ENCODE data around the gene SNX27. TPM values are rescaled to one million over a fixed set of nuclear protein-coding genes. Genes with fewer than 3 reads are reported as not detected.

Gene SNX27
- total and polyA plus RNA-seq, 10 of the 15 experiments (the other 5 are each of a cell fraction or from before 2014, with no cell fraction given), result 3.8 to 21.8 (median 12.5) TPM

- TF ChIP-seq IRF5 (IDR thresholded peaks at IDR 0.05; ENCODE audit: borderline replicate concordance) (no peak), RAD51 (IDR thresholded peaks at IDR 0.05) (no peak), CREM (IDR thresholded peaks at IDR 0.05; ENCODE audit: low read depth) (no peak), ZNF274 (IDR thresholded peaks at IDR 0.05; ENCODE audit: insufficient read depth, insufficient read length) (no peak)
Observed at GRCh38 chr1:151615711-151616504, 4.1 kb downstream of the SNX27 start (continued).

- in situ Hi-C loops (cut with MboI) (no loop called here), intact Hi-C loops (cut with micrococcal nuclease; ENCODE audit: unreplicated experiment) (loop anchor here (5.0 kb wide), 1 partner anchor 106 kb away; the partner anchor contains the start of gene RIIAD1)
- H3K79me2 ChIP-seq (ENCODE audit: control insufficient read depth, insufficient read depth, low read length), result peaks cover 22% of the 10 kb centered on the region
- SMC1A ChIA-PET (ENCODE audit: uncharacterized antibody, unreplicated experiment), result interaction anchor here (1.2 to 1.5 kb wide), 2 partner anchors 23 to 228 kb away, joined by 3 read pairs; no protein-coding TSS in a partner anchor
- H3K4me1 ChIP-seq (ENCODE audit: control insufficient read depth, insufficient read depth, low read length), result peaks cover 19% of the 10 kb centered on the region
- no peak overlapping the region for H3K4me3 ChIP-seq
- POLR2A ChIA-PET, result interaction anchor here (1.4 kb wide), 1 partner anchor 21 kb away, joined by 4 read pairs; no protein-coding TSS in a partner anchor
- no peak overlapping the region; the same call in 1 of the 2 replicates for H3K4me2 ChIP-seq (ENCODE audit: control insufficient read depth, insufficient read depth)
- no peaks in the 10 kb centered on the region for H3K36me3 ChIP-seq (ENCODE audit: control insufficient read depth in 2 of 2, insufficient read depth in 2 of 2, low read length in 1 of 2)
- no peaks in the 10 kb centered on the region for H3K9me3 ChIP-seq (replicated peaks; ENCODE audit: control insufficient read depth, insufficient read depth, low read length)
- RAD21 ChIA-PET (ENCODE audit: unreplicated experiment), result no interaction called here
- no peaks in the 10 kb centered on the region for H3K27me3 ChIP-seq (replicated peaks in 1 of 2; ENCODE audit: control insufficient read depth in 2 of 2, insufficient read depth in 2 of 2, low read length in 1 of 2)
- H3K27ac ChIP-seq (ENCODE audit: control insufficient read depth, insufficient read depth), result no peak overlapping the region
- DNase-seq (ENCODE audit: low read depth, low spot score) (no peak), FAIRE-seq (no peak), ATAC-seq (no peak)
- BruUV-seq (replicated peaks), result no TSS peak
- 85% methylated on average over 3 of the region's 3 CpGs for WGBS (ENCODE audit: insufficient coverage, insufficient replicate concordance, low lambda C conversion rate, missing lambda C conversion rate)
- no peak overlapping the region for H2AFZ ChIP-seq (ENCODE audit: control insufficient read depth, low read depth, low read length)
- H4K20me1 ChIP-seq (ENCODE audit: control insufficient read depth, insufficient read depth), result no peaks in the 10 kb centered on the region
- CTCF ChIA-PET, result interaction anchor here (1.5 kb wide), 1 partner anchor 118 kb away, joined by 4 read pairs; no protein-coding TSS in a partner anchor
- H3K9ac ChIP-seq (ENCODE audit: control insufficient read depth, insufficient read depth, low read length), result no peak overlapping the region
- TF ChIP-seq TAF1 (IDR thresholded peaks at IDR 0.05; ENCODE audit: borderline replicate concordance, low read depth, low read length), result no peak
- no peak for TF ChIP-seq RAD51 (IDR thresholded peaks at IDR 0.05)
- no peak for TF ChIP-seq POU2F2 (IDR thresholded peaks at IDR 0.05; ENCODE audit: borderline replicate concordance, low read depth, low read length)
- no peak for TF ChIP-seq FOS (IDR thresholded peaks at IDR 0.05; ENCODE audit: borderline replicate concordance, extremely low read depth, insufficient read length)
- TF ChIP-seq RAD21 (IDR thresholded peaks at IDR 0.05; ENCODE audit: insufficient read depth, low read depth, low read length), result no peak
- TF ChIP-seq NFXL1 (IDR thresholded peaks at IDR 0.05; ENCODE audit: borderline replicate concordance), result no peak
- no peak for TF ChIP-seq ZNF274 (IDR thresholded peaks at IDR 0.05; ENCODE audit: insufficient read depth, insufficient read length)
- TF ChIP-seq YY1 (IDR thresholded peaks at IDR 0.05; ENCODE audit: low read depth, low read length), result no peak
- TF ChIP-seq BCL11A (IDR thresholded peaks at IDR 0.05; ENCODE audit: low read depth, low read length), result no peak
- no peak for TF ChIP-seq EED (IDR thresholded peaks at IDR 0.05; ENCODE audit: low read depth)
- no peak for TF ChIP-seq TCF7 (IDR thresholded peaks at IDR 0.05; ENCODE audit: borderline replicate concordance)
- TF ChIP-seq CUX1 (IDR thresholded peaks at IDR 0.05; ENCODE audit: insufficient replicate concordance, low read depth, low read length), result no peak
- TF ChIP-seq CHD2 (IDR thresholded peaks at IDR 0.05; ENCODE audit: borderline replicate concordance, low read depth, low read length), result no peak
Observed at GRCh38 chr1:151616505-151616849, 4.6 kb downstream of the SNX27 start.
